Measurements from ENCODE around the gene ZNF91.
A peak's percentile ranks its signal among the peaks of the same experiment; 100 is the strongest.

DNA sequence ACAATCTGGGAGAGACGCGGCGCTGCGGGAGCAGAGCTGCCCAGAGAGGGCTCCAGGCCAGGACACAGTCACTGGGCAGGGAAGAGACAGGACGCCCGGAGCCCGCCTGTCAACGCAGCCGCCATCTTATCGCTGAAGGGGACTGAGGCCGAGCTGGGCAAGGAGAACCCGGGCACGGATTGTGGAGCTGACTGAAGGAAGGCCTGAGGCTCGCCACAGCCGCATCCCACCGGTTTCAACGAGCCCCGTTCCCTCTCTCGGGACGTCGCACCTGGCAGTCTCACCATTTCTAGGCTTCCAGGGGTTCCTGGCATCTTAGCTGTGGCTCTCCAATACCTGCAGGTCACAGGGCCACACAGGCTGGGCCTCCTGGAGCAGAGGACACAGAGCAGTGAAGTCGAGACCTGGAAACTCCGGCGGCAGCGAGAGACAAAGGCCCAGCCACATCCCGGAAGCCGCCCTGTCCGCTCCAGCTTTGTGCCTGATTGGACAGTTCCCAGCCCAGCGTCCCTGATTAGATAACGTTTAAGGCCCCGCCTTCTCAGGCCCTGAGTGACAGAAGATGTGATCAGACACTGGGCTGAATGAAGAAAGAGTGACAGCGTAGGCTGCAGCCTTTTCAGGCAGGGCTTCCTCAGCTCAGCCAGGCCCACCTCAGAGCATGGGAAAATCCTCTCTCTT is at the start of gene ZNF91:
- TF ChIP-seq, protein P1, sequence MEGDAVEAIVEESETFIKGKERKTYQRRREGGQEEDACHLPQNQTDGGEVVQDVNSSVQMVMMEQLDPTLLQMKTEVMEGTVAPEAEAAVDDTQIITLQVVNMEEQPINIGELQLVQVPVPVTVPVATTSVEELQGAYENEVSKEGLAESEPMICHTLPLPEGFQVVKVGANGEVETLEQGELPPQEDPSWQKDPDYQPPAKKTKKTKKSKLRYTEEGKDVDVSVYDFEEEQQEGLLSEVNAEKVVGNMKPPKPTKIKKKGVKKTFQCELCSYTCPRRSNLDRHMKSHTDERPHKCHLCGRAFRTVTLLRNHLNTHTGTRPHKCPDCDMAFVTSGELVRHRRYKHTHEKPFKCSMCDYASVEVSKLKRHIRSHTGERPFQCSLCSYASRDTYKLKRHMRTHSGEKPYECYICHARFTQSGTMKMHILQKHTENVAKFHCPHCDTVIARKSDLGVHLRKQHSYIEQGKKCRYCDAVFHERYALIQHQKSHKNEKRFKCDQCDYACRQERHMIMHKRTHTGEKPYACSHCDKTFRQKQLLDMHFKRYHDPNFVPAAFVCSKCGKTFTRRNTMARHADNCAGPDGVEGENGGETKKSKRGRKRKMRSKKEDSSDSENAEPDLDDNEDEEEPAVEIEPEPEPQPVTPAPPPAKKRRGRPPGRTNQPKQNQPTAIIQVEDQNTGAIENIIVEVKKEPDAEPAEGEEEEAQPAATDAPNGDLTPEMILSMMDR (IDR thresholded peaks at IDR 0.05) = no peak
- peak; percentile 95 to 97 for TF ChIP-seq POLR2A (IDR thresholded peaks at IDR 0.05)
